ENCODE data around the gene ADORA1.

The ADORA1 gene

GRCh38 chr1:203161703-203162102 is 34.2 kb downstream of the ADORA1 start:
- DNase-seq: no peak

- no peak for DNase-seq
Observed at GRCh38 chr1:203162403-203162802, 34.9 kb downstream of the ADORA1 start.

GRCh38 chr1:203163891-203164635 is 36.5 kb downstream of the ADORA1 start:
- no peak for DNase-seq

- DNase-seq: no peak
Observed at GRCh38 chr1:203165101-203165799, 37.7 kb downstream of the ADORA1 start.

GRCh38 chr1:203165800-203166161 is 38.3 kb downstream of the ADORA1 start:
- no peak for DNase-seq

GRCh38 chr1:203166192-203166940 is 38.8 kb downstream of the ADORA1 start:
- DNase-seq: no peak

- no peak for DNase-seq
Observed at GRCh38 chr1:203167026-203167912, 39.7 kb downstream of the ADORA1 start.

- no peak for DNase-seq
Observed at GRCh38 chr1:203167913-203168200, 40.3 kb downstream of the ADORA1 start.

GRCh38 chr1:203168256-203168786 is 40.8 kb downstream of the ADORA1 start:
- DNase-seq: no peak

- no peak for DNase-seq
Observed at GRCh38 chr1:203168991-203169390, 41.5 kb downstream of the ADORA1 start.

GRCh38 chr1:203169770-203170520 is 42.4 kb downstream of the ADORA1 start:
- DNase-seq: no peak

- no peak for DNase-seq
Observed at GRCh38 chr1:203170625-203171330, 43.3 kb downstream of the ADORA1 start.

GRCh38 chr1:203171341-203172183 is 44.0 kb downstream of the ADORA1 start:
- DNase-seq: no peak

GRCh38 chr1:203172184-203173010 is 44.9 kb downstream of the ADORA1 start:
- DNase-seq: peak; percentile 4 to 25

- DNase-seq: no peak
Observed at GRCh38 chr1:203173011-203173555, 45.6 kb downstream of the ADORA1 start.

GRCh38 chr1:203173566-203173965 is 46.0 kb downstream of the ADORA1 start:
- DNase-seq: no peak

- DNase-seq: no peak
Observed at GRCh38 chr1:203174324-203174985, 46.9 kb downstream of the ADORA1 start.

- no peak for DNase-seq
Observed at GRCh38 chr1:203175237-203175826, 47.8 kb downstream of the ADORA1 start, which contains the start of gene MYBPH. Gene MYBPH (minus strand): TSS chr1:203175826. CDS start chr1:203175755, 71 bp downstream.

All from activated CD4-positive, alpha-beta T cell treated with anti-CD3 and anti-CD28 coated beads, Interleukin-2, amount 50 U/mL, for 4 hours (primary cell).